Hepatocyte (in vitro differentiated cells): ENCODE measurements around the gene SP3. TPM values are rescaled to one million over a fixed set of nuclear protein-coding genes. Genes with fewer than 3 reads are reported as not detected.

Experiments
- DNase-seq: peaks from one replicate; pipeline ENCODE4 v3.0.0-alpha.2; 2016; ENCODE audit warnings: low spot score
- H2AFZ ChIP-seq: fragments of 200-600 bp; sonication (generic); 2 replicates; pipeline ENCODE4 v1.6.0; 2016; ENCODE audit warnings: antibody characterized with exemption, mild to moderate bottlenecking
- H3K27ac ChIP-seq: fragments of 200-600 bp; sonication (generic); 2 replicates; pipeline ENCODE4 v1.5.1; 2016; ENCODE audit warnings: mild to moderate bottlenecking
- H3K27me3 ChIP-seq: fragments of 200-600 bp; sonication (generic); 2 replicates; pipeline ENCODE4 v1.6.1; 2016
- H3K36me3 ChIP-seq: fragments of 200-600 bp; sonication (generic); replicated peaks from 2 replicates; pipeline ENCODE4 v1.5.1; 2016; ENCODE audit warnings: low read depth; ENCODE audit not compliant: insufficient read depth
- H3K4me1 ChIP-seq: fragments of 200-600 bp; sonication (generic); 2 replicates; pipeline ENCODE4 v1.5.1; 2016; ENCODE audit warnings: mild to moderate bottlenecking, moderate library complexity; ENCODE audit not compliant: insufficient read depth
- H3K4me2 ChIP-seq: fragments of 200-600 bp; sonication (generic); 2 replicates; pipeline ENCODE4 v1.6.0; 2016
- H3K4me3 ChIP-seq: fragments of 200-600 bp; sonication (generic); 2 replicates; pipeline ENCODE4 v1.5.1; 2016; ENCODE audit warnings: mild to moderate bottlenecking
- H3K79me2 ChIP-seq: fragments of 200-600 bp; sonication (generic); 2 replicates; pipeline ENCODE4 v1.6.0; 2017; ENCODE audit warnings: mild to moderate bottlenecking
- H3K9me2 ChIP-seq: fragments of 200-600 bp; sonication (generic); replicated peaks from 2 replicates; pipeline ENCODE4 v1.6.0; 2017; ENCODE audit warnings: mild to moderate bottlenecking; ENCODE audit not compliant: insufficient read depth
- H3K9me3 ChIP-seq: fragments of 200-600 bp; sonication (generic); 2 replicates; pipeline ENCODE4 v1.5.1; 2016; ENCODE audit warnings: low read depth, mild to moderate bottlenecking
- H4K20me1 ChIP-seq: fragments of 200-600 bp; sonication (generic); 2 replicates; pipeline ENCODE4 v1.6.0; 2016; ENCODE audit warnings: mild to moderate bottlenecking; ENCODE audit not compliant: insufficient read depth, poor library complexity, severe bottlenecking
- CTCF ChIP-seq: fragments of 200-600 bp; sonication (generic); IDR thresholded peaks from 2 replicates; pipeline ENCODE4 v1.5.1; 2016; ENCODE audit warnings: antibody characterized with exemption, mild to moderate bottlenecking; ENCODE audit not compliant: poor library complexity
- EZH2 ChIP-seq: fragments of 200-600 bp; sonication (generic); IDR thresholded peaks from 2 replicates; pipeline ENCODE4 v1.6.1; 2016; ENCODE audit warnings: antibody characterized with exemption, mild to moderate bottlenecking, borderline replicate concordance
- EZH2phosphoT487 ChIP-seq: fragments of 200-600 bp; sonication (generic); IDR thresholded peaks from one replicate; pipeline ENCODE4 v1.6.1; 2018; ENCODE audit warnings: antibody characterized with exemption, mild to moderate bottlenecking, low read depth, moderate library complexity; ENCODE audit not compliant: unreplicated experiment, severe bottlenecking
- WGBS: methylation state at CpG from one replicate; pipeline ENCODE4 v1.1.6; 2016; ENCODE audit warnings: low lambda C conversion rate; ENCODE audit errors: missing lambda C conversion rate; 5-methylcytosine and 5-hydroxymethylcytosine counted together
- polyA plus RNA-seq: library from polyadenylated mRNA; unstranded; fragments of >200 nt; fragmentation: Nextera tagmentation; extraction: Ambion mirVana; gene quantifications from 2 replicates; pipeline ENCODE4 v1.2.1, GENCODE V29; 2016
- total RNA-seq: library from RNA; depleted of rRNA; stranded (reverse); fragments of >200 nt; gene quantifications from 2 replicates; pipeline ENCODE4 v1.2.3, GENCODE V29; 2014

The SP3 gene
- total and polyA plus RNA-seq, 2 experiments from 2014 or later = 37.2 to 133 TPM

- Histone ChIP-seq H4K20me1 (no peaks in the 10 kb centered on the region), H3K4me3 (no peak overlapping the region), H3K4me1 (no peaks in the 10 kb centered on the region), H3K9me3 (no peaks in the 10 kb centered on the region), H3K27me3 (no peaks in the 10 kb centered on the region), H3K9me2 (no peaks in the 10 kb centered on the region), H3K36me3 (no peaks in the 10 kb centered on the region), H3K27ac (no peak overlapping the region), H3K4me2 (no peak overlapping the region), H3K79me2 (no peaks in the 10 kb centered on the region), H2AFZ (no peak overlapping the region)
- DNase-seq = no peak
- WGBS = 74% methylated on average over 6 of the region's 6 CpGs
- no peak for TF ChIP-seq EZH2
- TF ChIP-seq EZH2phosphoT487 = no peak
Measured at GRCh38 chr2:173860566-173860965, 104.6 kb downstream of the SP3 start.

- H3K36me3 ChIP-seq = no peaks in the 10 kb centered on the region
- no peak overlapping the region for H3K4me2 ChIP-seq
- H3K27ac ChIP-seq = no peak overlapping the region
- no peaks in the 10 kb centered on the region for H3K4me1 ChIP-seq
- H2AFZ ChIP-seq = no peak overlapping the region
- 67% methylated on average over 2 of the region's 2 CpGs for WGBS
- no peaks in the 10 kb centered on the region for H4K20me1 ChIP-seq
- H3K79me2 ChIP-seq = no peaks in the 10 kb centered on the region
- no peaks in the 10 kb centered on the region for H3K9me2 ChIP-seq
- TF ChIP-seq EZH2phosphoT487 = no peak
- no peak for TF ChIP-seq EZH2
- no peak for TF ChIP-seq CTCF
- H3K9me3 ChIP-seq = no peaks in the 10 kb centered on the region
- no peaks in the 10 kb centered on the region for H3K27me3 ChIP-seq
- H3K4me3 ChIP-seq = no peak overlapping the region
- no peak for DNase-seq
Measured at GRCh38 chr2:173860082-173860481, 105.1 kb downstream of the SP3 start.

- no peak for DNase-seq
- H4K20me1 ChIP-seq = no peaks in the 10 kb centered on the region
- WGBS = 71% methylated on average over 10 of the region's 10 CpGs
- no peaks in the 10 kb centered on the region for H3K4me1 ChIP-seq
- no peaks in the 10 kb centered on the region for H3K36me3 ChIP-seq
- H3K9me2 ChIP-seq = no peaks in the 10 kb centered on the region
- no peak overlapping the region for H3K4me2 ChIP-seq
- no peaks in the 10 kb centered on the region for H3K27me3 ChIP-seq
- H3K4me3 ChIP-seq = no peak overlapping the region
- no peak overlapping the region for H3K27ac ChIP-seq
- no peaks in the 10 kb centered on the region for H3K9me3 ChIP-seq
- no peaks in the 10 kb centered on the region for H3K79me2 ChIP-seq
- no peak for TF ChIP-seq EZH2
- no peak for TF ChIP-seq CTCF
- TF ChIP-seq EZH2phosphoT487 = no peak
- H2AFZ ChIP-seq = no peak overlapping the region
Measured at GRCh38 chr2:173858291-173858731, 106.9 kb downstream of the SP3 start.
